ENCODE results near the gene CACNA2D4.
A peak's percentile ranks its signal among the peaks of the same experiment; 100 is the strongest.

The CACNA2D4 gene

DNA sequence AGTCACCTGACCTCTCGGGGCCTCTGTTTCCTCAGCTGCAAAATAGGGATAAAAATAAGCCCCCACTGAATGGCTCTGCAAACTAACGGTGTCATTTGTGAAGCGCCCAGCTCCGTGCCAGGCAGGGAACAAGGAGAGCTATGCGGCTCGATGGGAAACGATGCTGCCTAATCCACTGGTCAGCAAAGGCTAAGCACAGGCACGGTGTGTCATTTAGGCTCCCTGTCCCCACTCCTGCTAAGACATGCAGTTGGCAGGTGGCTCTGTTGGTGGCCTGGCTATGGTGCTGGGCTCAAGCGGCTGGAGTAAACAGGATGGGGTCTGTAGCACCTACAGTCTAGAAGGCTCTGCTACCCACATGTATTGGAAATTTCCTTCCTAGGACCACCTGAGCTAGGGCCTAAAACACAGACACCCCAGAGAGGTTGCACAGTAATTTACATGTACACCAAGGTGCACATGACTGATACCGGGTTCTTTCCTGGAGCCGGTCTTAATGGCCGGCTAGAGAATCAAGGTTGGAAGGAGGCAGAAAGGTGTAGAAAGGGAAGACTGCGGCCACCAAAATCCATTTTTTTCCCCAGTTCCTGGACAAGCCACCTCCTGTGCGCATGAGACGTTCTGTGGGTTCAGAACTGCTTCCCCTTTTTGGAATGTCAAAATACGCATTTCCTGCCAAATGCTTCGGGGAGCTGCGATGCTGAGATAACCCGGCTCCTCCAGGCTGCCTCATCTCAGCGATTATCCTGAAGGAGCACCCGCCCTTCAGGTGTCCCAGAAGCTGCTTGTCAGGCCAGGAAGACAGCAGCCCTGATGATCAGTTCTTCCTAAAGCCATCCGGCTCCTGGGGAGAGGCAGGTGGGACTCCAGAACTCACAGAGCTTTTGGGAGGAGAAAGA, 1.0 kb downstream of the CACNA2D4 start:
- DNase-seq = no peak

GRCh38 chr12:1916371-1917171, 1.9 kb downstream of the CACNA2D4 start:
- DNase-seq = peak; percentile 17

- DNase-seq = no peak
Measured at GRCh38 chr12:1915082-1915968, 3.1 kb downstream of the CACNA2D4 start.

DNA sequence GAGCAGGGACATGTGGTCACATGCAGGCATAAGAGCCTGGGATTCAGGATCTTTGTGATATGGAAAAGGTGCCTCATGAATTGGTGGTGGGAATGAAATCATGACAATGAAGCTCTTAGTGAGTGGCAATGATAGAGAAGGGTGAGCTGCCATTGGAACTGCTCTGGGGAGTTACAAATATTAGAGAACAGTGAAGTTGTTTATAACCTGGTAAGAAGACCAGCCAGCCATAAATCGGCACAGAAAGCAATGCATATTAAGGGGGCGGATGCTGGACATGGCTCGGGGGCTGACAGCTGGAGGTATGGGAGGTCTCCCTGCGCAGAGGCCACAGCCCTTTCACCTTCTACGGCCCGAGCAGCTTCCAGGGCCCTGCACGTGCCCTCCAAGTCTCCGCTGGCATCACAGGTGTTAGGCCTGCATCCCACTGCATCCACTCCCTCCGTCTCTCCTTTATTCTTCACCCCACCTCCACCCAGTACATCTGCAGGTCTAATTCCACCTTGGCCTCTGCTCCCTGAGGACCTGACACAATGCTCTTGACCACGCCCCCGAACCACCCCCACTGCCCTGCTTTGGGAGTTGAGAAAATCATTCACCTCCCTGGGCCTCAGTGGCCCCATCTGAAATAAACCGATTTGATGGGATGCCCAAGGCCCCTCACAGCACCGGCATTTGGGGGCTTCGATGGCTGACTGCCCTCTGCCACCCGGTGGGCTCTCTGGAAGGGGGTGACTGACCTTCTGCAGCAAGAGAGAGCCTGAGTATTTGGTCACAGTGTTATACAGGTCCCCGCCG, 4.1 kb downstream of the CACNA2D4 start:
- DNase-seq = no peak

DNA sequence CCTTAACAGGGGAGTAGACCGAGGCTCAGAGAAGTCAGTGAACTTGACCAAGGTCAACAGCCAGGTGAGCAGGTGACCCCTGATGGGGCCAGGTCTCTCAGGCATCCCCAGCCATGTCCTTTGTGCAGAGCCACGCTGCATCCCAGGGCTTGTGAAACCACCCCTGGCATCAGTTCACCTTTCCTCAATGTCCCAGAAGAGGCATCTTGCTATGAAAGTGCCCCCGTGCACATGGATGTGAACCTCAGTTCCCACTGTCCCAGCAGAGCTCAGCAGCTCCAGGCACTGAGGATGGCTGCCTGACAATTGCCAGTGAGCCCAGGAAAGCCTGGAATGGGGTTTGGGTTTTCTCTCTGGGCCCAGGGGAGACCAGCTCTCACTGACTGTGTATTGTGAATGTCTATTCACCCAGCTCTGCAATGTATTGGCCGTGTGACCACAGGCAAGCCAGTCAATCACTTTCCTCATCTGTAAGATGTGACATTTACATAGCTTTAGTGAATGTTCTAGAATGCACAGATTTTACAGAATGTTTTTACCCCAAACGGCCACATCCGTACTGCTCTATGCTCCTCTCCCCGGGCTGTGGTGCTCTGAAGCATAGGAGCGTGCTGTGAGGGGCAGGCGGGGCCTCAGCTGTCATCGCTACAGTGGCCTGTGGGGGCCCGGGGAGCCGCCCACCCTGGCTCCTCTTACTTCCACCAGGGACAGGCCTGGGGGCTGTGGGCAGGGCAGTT, 4.9 kb downstream of the CACNA2D4 start:
- no peak for DNase-seq

GRCh38 chr12:1912580-1913376, 5.7 kb downstream of the CACNA2D4 start:
- no peak for DNase-seq

GRCh38 chr12:1911598-1912575, 6.6 kb downstream of the CACNA2D4 start:
- no peak for DNase-seq

DNA sequence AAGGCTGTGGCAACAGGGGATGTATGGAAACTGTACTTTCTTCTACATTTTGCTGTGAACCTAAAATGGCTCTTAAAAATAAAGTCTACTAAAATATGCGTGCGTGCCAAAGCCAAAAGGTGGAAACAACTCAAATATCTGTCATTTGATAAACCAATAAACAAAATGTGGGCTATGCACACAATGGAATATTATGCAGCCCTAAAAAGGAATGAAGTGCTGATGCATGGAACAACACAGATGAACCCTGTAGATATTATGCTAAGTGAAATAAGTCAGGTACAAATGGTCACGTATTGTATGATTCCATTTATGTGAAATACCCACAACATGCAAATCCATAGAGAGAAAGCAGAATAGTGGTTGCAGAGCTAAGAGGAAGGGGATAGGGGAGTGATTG, 8.0 kb downstream of the CACNA2D4 start:
- DNase-seq = no peak

DNA sequence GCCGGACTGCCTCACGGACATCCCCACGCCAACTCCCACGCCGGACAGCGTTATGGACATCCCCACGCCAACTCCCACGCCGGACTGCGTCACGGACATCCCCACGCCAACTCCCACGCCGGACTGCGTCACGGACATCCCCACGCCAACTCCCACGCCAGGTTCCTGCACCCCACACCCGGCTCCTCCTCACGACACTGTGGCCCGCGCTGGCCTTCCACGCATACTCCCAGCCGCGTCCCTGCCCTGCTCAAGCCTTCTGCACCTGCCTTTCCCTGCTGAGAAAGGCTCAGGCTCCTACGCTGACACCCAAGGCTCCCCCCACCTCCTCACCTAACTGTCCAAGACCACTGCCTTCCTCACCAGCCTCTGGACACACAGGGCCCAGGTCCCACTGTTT, 9.7 kb downstream of the CACNA2D4 start:
- DNase-seq = no peak

GRCh38 chr12:1907652-1908611, 10.5 kb downstream of the CACNA2D4 start:
- no peak for DNase-seq

DNA sequence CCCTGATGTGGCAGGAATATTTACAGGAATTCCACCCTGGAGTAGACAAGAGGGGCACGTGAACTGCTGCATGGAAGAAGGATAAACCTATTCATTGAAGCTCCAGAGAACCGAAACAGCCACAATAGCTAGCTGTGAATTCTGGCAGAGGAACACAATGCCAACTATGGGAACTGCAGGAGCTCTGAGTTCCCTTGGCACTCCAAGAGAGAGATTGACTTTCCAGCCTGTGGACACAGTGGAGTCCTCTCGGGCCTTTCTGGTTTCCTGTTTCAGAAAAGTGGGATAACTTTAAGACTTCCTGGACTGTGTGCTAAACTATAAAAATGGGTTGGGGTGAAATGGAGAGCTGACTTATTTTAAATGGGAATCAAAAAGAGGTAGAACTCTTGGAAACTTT, 11.9 kb downstream of the CACNA2D4 start:
- DNase-seq = no peak

DNA sequence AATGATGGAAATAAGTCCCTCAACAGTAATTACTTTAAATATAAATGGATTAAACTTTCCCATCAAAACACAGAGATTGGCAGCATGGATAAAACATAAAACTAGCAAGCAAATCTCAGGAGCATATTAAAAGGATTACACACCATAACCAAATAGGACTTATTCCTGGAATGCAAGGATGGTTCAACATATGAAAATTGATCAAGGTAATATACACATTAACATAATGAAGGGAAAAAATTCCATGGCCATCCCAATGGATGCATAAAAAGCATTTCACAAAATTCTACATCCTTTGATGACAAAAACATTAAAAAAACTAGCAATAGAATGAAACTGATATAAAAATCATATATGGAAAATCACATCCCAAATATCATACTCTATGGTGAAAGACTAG, 13.6 kb downstream of the CACNA2D4 start:
- DNase-seq = no peak

GRCh38 chr12:1896964-1897363, 21.5 kb downstream of the CACNA2D4 start:
- no peak for DNase-seq

DNA sequence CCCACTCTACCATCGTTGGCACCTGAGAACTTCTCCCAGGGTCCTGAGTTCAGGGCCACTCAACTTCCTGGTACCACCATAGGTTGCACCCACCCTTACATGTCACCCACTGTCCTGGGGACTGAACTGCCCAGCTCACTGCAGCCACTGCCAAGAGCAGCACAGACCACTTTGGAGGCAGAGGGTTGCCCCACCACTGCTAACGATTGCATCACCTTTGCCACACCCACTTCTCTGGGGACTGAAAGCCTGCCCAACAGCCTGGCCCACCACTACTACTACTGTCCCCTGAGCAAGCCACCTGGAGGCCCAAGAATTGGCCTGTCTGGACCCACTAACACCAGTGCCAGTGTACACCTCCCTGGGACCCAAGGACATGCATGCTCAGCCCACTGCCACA, 27.6 kb downstream of the CACNA2D4 start:
- DNase-seq = no peak

DNA sequence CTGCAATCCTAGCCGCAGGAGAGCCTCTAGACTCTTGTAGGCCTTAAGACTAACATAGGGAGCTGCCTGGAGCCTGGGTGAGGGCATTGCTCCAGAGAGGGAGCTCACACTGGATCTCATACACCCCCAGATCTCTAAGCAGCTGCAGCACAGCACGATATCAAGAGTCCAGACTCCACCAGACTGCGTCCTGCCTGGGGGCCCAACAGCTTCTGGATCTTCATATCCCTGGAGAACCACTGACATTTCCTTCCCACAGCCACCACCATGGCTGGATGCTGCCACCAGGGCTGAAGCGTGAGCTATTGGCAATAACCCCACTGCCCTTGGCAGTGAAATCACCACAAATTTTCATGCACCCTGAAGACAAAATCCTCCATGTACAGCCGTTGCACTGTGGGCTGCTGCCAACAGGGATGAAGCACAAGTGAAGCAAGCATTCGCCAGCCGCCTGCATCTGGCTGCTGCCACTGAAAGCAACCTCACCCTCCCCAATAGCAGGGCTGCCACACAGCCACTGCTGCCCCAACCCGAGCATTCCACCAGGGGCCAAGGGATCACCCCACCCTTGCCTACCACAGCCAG, 28.2 kb downstream of the CACNA2D4 start:
- no peak for DNase-seq

DNA sequence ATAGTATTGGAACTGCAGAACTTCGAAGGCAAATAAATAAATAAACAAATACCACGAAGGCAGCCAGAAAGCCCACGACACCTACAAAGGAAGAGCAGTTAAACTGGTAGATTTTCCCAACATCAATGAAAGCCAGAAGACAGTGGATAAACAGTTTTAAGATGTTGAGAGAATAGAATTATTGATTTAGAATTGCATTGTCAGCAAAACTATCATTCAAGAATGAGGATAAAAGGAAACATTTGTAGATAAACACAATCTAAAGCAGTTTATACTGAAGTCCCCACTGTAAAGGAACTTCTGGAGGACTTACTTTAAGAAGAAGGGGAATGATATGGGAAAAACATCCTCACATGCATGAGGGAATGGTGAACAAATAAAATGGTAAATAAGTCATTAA, 29.5 kb downstream of the CACNA2D4 start:
- no peak for DNase-seq

DNA sequence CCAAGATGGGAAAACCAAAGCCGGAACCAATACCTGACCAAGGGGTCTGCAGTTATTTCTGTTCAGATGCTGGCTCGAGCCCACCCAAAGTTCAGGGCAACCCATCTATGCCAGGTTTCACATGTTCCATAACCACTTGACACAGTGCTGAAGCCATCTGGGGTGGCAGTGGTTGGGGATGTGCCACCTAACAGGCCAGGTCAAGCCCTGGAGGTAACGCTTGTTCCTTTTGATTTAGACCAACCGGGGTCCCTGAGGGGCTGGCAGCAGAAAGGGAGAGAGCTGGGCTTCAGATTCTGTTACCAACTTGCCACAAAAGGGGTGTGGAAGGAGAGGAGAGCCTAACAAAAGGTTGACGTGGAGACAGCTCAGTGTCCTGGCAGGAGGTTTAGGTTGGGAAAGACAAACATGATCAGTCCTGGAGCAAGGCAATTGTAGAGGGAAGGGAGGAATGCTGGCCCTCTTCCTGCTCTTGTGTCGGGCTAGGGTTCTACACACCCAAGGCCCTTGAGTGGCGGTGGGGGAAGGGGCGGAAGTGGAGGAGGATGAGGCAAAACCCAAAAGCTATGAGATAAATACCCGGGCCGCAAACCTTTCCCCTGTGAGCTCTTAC, 31.9 kb downstream of the CACNA2D4 start:
- no peak for DNase-seq
